A204.1 (cell line): ENCODE results near the gene SNAP47.

Experiments
- FAIRE-seq: peaks from 2 replicates; lab custom pipeline; 2012; peaks lifted over from hg19 to GRCh38; lab: Jason Lieb, UNC

SNAP47 gene

DNA sequence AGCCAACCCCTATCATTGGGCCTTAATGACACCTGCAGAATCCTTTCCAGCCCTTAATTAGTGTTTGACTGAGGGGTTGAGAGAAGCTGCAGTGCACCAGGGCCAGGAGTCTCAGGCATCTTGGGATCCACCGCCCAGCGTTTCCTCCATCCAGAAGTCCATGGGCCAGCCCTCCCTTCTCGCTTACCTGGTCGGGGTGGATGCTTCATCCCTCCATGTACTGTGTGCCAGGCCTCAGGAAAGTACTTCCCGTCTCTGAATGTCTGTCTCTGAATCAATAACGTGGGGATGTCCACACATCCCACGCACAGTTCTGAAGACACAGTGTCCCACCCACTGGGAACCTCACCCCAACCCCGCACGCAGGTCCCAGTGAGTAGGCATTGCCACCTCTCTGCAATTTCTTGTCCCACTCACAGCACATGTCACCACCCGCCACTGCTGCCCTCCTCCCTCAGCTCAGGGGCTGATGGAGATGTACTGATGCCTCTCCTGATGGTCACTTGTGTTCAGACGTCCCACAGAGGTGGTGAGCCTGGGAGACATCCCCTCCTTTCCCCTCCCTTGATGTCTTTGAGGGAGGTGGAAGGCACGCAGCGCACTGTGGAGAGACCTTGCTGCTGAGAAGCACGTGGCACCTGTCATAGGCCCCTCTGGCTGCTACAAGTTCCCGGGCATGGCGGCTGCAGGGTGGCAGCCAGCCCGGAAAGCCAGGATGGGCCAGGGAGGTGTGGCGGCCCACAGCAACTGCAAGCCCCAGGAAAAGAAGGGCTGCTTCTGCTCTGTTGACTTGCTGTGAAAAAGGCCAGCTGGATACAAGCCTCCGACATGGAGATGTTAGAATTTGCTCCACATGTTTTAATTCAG, 50.8 kb downstream of the SNAP47 start:
- no peak for FAIRE-seq

GRCh38 chr1:227786673-227787512, 51.7 kb downstream of the SNAP47 start:
- FAIRE-seq, result no peak

DNA sequence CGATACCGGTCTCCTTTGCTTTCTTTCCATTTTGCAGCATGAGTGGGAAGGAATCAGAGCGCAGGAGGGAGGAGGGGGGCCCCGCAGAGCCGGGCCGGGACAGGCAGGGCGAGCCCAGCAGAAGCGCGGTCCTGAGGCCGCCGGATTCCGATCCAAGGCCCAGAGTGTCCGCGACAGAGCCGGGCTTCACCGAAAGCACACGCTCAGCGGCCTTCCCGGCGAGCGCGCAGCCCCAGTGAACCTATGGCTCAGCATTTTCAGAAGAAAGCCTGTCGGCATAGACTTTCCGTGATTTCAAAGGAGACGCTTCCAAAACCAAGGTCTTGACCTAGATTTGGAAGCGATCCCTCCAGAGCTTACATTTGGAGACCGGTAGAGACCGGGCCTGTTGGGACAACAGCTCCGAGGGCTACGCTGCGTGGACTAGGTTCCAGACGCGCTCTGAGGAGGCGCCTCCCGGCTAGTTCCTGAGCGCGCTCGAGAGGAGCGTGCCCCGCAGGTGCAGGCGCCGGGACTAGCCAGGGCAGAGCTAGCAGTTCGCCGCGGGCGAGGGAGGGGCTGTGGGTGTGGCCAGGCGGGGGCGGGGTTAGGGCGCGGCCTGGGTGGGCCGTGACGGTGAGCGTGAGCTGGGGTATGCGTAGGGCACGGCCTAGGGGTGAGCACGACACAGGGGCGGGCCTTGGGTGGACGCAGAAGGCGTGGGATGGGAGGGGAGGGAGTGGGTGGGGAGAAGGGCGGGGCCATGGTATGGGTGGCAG, 52.5 kb downstream of the SNAP47 start:
- no peak for FAIRE-seq

GRCh38 chr1:227788271-227789083, 53.2 kb downstream of the SNAP47 start:
- FAIRE-seq, result no peak

GRCh38 chr1:227789084-227790033, 54.1 kb downstream of the SNAP47 start:
- FAIRE-seq, result no peak

DNA sequence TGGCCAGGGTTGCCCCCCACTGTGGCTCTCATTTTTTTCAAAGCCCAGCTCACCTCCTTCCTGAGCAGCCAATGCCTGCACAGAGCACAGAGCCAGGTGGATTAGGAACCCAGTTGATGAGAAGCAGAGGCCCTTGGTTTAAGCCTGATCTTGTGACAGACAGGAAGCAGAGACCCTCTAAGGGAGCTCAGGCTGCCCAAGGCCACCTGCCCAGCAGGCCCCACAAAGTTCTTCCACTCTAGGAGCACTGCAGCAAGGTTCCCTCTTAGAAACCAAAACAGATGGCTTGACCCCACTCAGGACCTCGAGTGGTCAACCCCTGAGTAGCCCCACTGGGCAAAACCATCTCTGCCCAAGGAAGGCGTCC, 54.8 kb downstream of the SNAP47 start:
- FAIRE-seq, result no peak

DNA sequence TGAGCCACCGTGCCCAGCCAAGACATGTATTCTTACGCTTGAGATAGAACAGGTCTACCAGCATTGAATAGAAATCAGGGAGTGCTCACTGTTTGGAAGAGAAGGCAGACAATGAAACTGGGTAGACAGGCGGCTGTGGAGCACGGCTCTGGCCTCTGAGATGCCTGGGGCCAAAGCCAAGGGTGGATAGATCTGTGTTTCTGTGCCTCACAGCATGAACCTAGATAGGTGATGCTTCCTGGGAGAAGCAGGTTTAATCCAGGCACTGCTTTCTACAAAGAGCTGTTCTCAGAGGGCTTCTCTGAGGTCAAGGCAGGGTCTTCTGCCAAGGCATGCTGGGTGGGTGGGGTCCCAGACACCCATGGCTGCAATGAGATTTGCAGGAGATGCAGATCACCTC, 55.6 kb downstream of the SNAP47 start:
- no peak for FAIRE-seq

DNA sequence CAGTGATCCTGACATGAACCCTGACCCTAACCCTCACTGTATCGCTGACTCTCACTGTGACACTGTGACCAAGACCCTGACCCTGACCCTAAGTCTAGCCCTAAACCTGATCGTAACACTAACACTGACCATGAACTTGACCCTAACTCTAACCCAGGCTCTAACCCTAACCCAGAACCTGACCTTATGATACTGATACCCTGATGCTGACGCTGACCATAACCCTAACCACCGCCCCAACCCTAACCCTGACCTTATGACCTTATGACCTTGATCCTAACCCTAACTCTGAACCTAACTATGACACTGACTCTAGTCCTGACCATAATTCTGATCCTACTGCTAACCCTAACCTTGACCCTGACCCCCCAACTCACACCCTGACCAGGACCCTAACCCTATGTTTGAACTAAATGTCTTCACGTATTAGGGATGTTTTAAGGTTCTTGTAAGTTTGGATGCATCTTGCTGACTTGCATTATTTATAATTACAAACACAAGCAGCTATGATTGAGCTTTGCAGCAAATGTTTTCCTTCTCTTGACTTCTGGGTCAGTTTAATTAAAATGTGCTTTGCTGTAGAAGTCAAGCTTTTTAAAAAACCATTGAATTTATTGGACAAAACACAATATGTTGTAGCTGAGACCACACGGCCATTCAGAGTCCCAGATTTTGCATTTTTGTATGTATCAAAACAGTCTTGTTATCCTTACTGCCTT, 56.3 kb downstream of the SNAP47 start:
- no peak for FAIRE-seq

DNA sequence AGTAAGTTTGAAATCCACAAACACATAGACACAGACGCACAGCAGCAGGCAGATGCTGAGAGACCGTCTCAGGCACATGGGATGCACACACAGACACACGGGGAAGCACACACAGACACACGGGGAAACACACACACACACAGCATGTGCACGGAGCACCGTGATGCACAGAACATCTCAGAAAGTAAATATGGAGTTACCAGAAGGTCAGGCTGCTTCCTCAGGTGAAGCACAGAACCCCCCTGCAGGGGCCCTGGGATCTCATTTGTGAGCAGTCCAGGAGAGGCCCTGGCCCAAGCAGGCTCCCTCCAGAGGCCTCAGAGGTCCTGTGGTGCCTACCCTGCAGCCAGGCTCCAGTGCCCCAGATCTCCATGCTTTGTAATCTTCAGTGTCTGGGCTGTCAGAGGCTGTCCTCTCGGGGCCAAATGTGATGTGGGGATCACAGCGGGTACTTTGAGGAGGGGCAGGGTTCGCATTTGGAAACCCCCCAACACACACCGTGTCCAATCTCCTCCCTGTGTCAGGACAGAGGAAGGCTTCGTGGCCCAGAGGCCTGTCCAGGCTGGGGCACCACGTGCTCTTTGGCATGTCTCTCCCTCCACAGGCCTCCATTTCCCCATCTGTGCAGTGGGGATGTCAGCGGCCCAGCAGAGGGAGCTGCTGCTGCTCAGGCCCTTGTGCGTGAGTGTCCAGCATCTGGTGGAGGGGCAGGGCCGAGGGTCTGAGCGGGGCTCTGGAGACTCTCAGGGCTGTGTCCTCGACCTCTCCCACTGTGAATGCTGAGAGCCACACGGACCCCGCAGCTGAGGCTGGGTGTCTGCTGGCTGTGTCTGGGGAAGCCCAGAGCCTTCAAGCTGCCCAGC, 57.2 kb downstream of the SNAP47 start:
- FAIRE-seq, result no peak

DNA sequence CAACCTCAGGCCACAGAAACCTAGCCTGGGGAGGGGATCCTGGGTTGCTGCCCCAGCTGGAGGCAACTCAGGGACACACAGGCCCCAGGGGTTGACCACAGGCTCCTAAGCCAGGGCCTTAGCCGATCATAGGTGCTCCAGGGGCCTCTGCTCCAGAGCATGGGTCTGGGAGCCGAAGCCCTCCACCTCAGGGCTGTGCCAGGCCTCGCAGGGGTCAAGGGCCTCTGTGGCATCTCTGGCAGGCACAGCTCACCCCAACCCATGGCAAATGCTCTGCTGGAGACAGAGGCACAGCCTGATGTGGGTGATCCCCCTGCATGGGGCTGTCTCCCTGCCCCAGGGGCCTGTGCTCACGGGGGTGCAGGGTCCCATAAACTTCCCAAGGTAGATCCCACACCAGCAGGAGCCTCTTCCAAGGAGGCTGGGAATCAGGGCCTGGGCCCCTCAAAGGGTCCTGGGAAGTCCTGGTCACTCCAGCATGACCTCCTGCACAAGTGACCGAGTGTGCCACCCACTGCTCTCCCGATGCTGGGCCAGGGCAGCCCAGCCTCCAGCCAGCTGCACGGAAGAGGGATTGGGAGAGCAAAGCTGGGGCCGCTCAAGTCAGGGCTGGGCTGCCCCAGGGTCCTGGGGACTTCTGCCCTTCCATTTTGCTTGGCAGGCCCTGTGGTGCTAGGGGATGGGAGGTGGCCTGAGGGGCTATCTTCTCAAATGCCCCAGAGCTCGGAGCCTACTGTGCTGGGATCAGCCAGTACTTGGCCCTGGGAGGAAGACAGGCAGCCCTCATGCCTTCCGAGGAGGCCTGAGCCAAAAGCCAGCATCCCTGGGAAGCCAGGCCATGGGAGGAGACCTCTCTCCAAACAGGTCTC, 58.1 kb downstream of the SNAP47 start:
- no peak for FAIRE-seq

- FAIRE-seq, result no peak
Measured at GRCh38 chr1:227793948-227794816, 58.9 kb downstream of the SNAP47 start.

GRCh38 chr1:227794817-227795192, 59.6 kb downstream of the SNAP47 start:
- FAIRE-seq, result no peak

DNA sequence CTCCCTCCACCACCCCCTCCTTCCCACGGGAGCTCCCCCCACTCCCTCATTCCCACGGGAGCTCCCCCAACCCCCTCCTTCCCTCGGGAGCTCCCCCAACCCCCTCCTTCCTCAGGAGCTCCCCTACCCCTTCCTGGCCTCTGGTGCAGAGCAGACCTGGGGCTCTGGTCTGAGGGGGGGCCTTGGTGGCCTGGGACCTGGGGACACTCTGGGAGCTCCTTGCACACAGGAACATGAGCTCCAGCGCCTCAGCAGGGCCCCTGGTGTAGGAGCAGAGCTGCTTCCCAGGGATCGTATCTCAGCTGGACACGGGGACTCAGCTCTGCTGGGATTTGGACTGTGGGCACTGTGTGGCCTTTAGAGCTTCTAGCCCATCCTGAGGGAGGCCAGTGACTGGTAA, 60.5 kb downstream of the SNAP47 start:
- no peak for FAIRE-seq

- FAIRE-seq, result no peak
Measured at GRCh38 chr1:227796359-227796915, 61.2 kb downstream of the SNAP47 start.

- no peak for FAIRE-seq
Measured at GRCh38 chr1:227797144-227797543, 61.9 kb downstream of the SNAP47 start.

GRCh38 chr1:227797625-227798024, 62.4 kb downstream of the SNAP47 start:
- no peak for FAIRE-seq
